CD4-positive, alpha-beta T cell treated with Interleukin-6 for 4 hours (primary cell): ENCODE results near the gene GRM7.

Experiments used
- DNase-seq: peaks from one replicate; pipeline ENCODE4 v3.0.0-alpha.2; 2020; ENCODE audit warnings: mixed read lengths

Gene GRM7

GRCh38 chr3:7160689-7161088 is 299.8 kb downstream of the GRM7 start:
- DNase-seq, result no peak

- no peak for DNase-seq
These were observed 305.5 kb downstream of the GRM7 start for GRCh38 chr3:7166460-7166859.

DNA sequence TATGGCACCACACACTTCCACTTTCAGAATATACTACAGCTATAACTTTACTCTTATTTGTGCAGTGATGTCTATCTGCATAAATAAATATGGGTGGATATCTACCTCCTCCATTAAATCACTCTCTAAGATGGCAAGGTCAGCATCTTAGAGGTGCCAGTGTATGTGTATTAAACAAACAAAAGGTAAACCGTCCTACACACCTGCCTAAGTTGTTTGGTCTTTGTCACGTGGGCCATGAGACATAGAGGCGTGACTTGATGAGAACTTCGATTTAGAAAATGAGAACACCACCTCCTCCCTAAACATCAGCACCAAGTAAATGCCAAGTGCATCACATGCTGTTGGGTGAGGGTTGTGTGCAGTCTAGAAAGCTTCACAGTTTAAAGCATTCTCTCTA is 310.6 kb downstream of the GRM7 start:
- no peak for DNase-seq

GRCh38 chr3:7172996-7173395 is 312.1 kb downstream of the GRM7 start:
- no peak for DNase-seq

- DNase-seq, result no peak
These were observed 327.6 kb downstream of the GRM7 start for GRCh38 chr3:7188551-7188950.

GRCh38 chr3:7190095-7190494 is 329.2 kb downstream of the GRM7 start:
- no peak for DNase-seq

DNA sequence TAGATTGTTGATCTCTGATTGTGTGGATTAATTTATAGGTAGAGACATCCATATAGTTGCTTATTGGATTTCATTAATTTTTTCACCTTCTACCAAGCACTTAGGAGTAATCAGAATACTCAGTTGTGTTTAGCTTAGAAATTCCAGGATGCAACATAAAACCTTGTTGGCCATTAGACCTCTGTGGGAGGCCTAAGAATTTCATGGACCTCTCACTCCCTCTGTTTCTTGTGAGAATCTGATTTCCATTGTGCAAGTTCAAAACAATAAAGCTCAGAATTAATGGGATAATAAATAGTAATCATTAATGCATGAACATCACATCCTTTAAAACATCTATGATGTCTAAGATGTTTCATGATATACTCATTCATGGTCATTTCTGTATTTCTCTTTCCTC is 332.4 kb downstream of the GRM7 start:
- no peak for DNase-seq

- no peak for DNase-seq
These were observed 333.3 kb downstream of the GRM7 start for GRCh38 chr3:7194071-7194835.

- DNase-seq, result no peak
These were observed 335.0 kb downstream of the GRM7 start for GRCh38 chr3:7195934-7196333.

- DNase-seq, result no peak
These were observed 340.9 kb downstream of the GRM7 start for GRCh38 chr3:7201784-7202183.

DNA sequence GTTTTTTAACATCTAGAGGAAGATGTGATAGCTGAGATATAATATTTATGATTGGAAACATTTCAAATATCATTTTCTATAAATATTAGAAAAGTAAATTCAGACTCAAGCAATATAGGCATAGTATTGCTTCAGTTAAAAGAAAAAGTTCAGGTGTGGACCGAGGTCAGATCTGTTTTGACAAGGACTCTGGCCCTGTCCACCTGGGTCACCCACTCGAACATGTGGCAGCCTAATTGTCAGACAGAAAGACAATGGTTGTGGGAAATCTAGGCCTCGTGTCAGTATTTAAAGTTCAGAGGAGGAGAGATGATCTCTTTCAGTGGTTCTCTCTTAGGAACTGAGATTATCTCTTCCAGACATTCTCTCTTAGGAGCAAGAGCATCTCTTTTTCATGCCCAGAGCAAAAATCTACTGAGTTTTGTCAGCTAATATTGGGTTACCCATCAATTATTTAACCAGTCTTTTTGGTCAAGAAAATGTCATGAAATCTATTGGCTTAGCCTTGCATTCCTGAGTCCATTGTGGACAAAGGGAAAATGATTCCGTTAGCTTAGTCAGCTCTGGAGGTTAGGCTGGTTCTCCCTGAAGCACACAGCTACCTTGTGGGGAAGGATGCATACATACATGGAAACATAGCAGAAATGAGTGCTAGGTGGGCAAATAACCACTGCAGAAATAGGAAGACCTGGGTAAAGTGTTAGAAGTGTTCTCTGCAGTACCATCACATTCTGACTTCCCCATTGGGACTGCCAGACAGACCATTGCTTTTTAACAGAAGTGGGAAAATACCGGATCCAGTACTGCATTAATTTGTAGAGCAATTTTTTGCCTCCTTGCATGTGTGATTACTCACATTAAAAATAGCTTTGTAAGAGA is 343.3 kb downstream of the GRM7 start:
- DNase-seq, result no peak

- no peak for DNase-seq
These were observed 343.9 kb downstream of the GRM7 start for GRCh38 chr3:7204848-7205156.

DNA sequence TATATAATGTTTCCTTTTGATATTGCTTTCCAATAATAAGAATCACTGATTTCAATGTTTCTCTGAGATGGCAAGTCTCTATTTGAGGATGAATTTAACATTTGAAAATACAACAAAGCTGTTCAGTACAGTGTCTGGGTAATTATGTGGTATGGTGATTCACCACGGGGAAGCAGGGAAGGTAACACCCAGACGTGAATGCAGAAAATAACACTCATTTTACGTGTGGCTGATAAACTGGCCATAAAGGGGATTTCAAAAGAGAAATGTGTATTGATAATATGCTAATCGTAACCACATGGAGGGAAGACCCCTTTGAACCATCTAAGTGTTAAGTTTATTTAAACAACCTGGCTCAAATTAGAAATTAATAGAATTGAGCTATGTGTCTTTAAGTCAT is 344.6 kb downstream of the GRM7 start:
- no peak for DNase-seq

GRCh38 chr3:7205962-7206361 is 345.0 kb downstream of the GRM7 start:
- DNase-seq, result no peak

- DNase-seq, result no peak
These were observed 346.2 kb downstream of the GRM7 start for GRCh38 chr3:7207125-7207524.

DNA sequence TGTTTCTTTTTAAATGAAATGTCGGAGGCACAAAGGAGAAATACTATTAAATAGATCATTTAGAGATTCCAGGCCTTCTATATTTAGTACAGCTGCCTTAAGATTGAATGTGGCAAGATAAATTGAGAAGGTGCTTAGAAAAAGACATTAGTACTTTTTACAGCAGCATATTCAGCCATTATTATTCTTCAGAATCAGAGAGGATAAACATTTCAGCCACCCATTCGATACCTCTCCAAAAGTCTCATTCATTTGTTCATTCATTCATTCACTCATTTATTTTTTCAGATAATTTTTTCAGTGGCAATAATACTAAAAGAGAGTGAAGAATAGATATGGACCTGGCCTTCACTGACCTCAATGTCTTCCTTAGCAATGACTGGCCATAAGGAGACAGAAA is 347.0 kb downstream of the GRM7 start:
- DNase-seq, result no peak

GRCh38 chr3:7209098-7209497 is 348.2 kb downstream of the GRM7 start:
- no peak for DNase-seq

DNA sequence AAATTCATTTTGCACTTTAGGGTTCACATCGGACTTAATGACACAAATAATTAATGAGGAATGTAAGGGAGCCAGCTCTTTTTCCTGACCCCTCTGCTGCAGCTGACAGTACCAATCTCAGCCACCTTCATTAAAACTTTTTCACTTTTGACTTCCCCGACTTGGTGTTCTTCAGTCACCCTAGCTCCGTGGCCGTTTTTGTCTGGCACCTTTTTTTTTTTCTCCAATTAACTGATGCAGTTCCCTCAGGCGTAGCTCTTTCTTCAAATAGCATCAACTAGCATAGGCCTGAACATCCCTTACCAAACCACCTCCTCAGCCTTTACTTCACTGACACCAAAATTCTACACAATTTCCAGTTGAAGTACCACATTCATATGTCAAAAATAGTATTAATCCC is 350.8 kb downstream of the GRM7 start:
- no peak for DNase-seq

DNA sequence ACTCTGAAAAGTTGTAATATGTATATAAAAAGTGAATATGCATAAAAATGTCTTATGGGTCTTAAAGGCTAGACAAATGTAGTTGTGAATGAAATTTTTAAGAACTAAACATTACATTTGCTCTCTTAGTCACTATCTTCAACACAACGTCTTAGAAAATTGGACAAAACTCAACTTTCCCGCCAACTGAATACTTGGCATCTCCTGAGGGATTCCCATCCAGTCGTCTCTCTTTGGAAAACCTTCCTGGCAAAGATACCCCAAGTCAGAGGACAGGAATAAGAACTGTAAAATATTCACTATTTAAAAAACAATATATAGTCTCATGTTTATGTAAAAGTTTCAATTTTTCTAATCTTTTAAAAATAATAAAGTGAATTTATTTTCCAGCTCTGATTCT is 354.8 kb downstream of the GRM7 start:
- DNase-seq, result no peak

- no peak for DNase-seq
These were observed 365.5 kb downstream of the GRM7 start for GRCh38 chr3:7226393-7226792.

- DNase-seq, result no peak
These were observed 377.8 kb downstream of the GRM7 start for GRCh38 chr3:7238565-7239295.

DNA sequence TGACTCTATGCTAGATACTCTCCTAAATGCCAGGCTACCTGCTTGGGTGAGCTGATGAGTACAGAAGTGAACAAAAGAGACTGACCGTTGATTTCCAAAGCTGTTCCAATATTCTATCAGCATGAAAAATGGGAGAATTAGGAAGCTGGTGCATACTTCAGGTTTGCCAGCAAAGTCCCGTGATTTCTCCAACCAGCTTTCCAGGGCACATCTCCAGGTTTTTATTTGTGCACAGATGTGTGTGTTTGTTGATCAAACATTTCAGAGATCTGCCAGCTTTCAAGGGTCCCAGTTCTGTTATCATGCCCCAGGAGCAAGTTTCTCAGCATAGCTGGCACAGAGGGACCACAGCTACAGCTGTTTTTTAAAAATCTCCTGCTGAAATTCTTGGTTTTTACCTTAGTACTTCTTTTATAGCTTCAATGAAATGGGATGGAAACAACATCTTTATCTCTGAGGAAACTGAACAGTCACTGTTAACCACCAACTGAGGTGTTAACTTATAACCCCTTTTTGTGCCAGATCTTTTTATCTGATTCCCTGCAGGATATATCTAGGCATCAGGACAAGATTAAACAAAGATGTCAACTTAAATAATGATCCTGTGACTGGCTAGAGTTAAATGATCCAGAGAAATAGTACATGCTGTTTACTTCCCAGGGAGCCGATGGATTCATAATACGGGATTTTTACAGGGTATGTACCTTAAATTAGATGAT is 380.8 kb downstream of the GRM7 start:
- no peak for DNase-seq

- no peak for DNase-seq
These were observed 381.4 kb downstream of the GRM7 start for GRCh38 chr3:7242303-7242635.
